GM20431 (cell line): ENCODE results near the gene PCDHGB5.
"Not testable (repeated sequence)": the region's sequence is repeated elsewhere in the genome, so short reads cannot be mapped to it uniquely, and the experiment has no call there.

Source experiments
- in situ Hi-C: fragments of 300-500 bp; cut with MseI, MboI; formaldehyde crosslinking; loops from one replicate; pipeline ENCODE4 v1.15.0; 2020; ENCODE audit warnings: low sequenced_read_pairs; ENCODE audit not compliant: unreplicated experiment

PCDHGB5 gene

GRCh38 chr5:141397756-141398551, at the start of gene PCDHGB5:
TSS of gene PCDHGB5 (plus strand) at chr5:141397947. CDS start at chr5:141398128, 181 bp downstream.
- in situ Hi-C loops, result not testable (repeated sequence)

GRCh38 chr5:141349917-141350619, 47.7 kb upstream of the PCDHGB5 start, which contains the start of gene PCDHGB1:
TSS of gene PCDHGB1 (plus strand) at chr5:141350099. CDS start at chr5:141350261, 162 bp downstream.
- in situ Hi-C loops, result no loop called here

GRCh38 chr5:141351591-141351990, 46.2 kb upstream of the PCDHGB5 start:
- in situ Hi-C loops, result no loop called here

GRCh38 chr5:141354900-141355469, 42.8 kb upstream of the PCDHGB5 start, which contains the start of gene PCDHGA4:
TSS of gene PCDHGA4 (plus strand) at chr5:141355021. CDS start at chr5:141355108, 87 bp downstream.
- in situ Hi-C loops, result no loop called here

GRCh38 chr5:141355641-141356040, 42.1 kb upstream of the PCDHGB5 start:
- in situ Hi-C loops, result no loop called here

- in situ Hi-C loops, result no loop called here
Measured at GRCh38 chr5:141356133-141356532, 41.6 kb upstream of the PCDHGB5 start.

GRCh38 chr5:141356950-141357349, 40.8 kb upstream of the PCDHGB5 start:
- in situ Hi-C loops, result no loop called here

- in situ Hi-C loops, result no loop called here
Measured at GRCh38 chr5:141359790-141360426, 37.8 kb upstream of the PCDHGB5 start, which contains the start of gene PCDHGB2. TSS of gene PCDHGB2 (plus strand) at chr5:141359994. CDS start at chr5:141360136, 142 bp downstream.

GRCh38 chr5:141360685-141361084, 37.1 kb upstream of the PCDHGB5 start:
- in situ Hi-C loops, result no loop called here

GRCh38 chr5:141362719-141363118, 35.0 kb upstream of the PCDHGB5 start:
- in situ Hi-C loops, result no loop called here

GRCh38 chr5:141363952-141364660, 33.6 kb upstream of the PCDHGB5 start, which contains the start of gene PCDHGA5:
TSS of gene PCDHGA5 (plus strand) at chr5:141364162. CDS start at chr5:141364331, 169 bp downstream.
- in situ Hi-C loops, result no loop called here

GRCh38 chr5:141366016-141366896, 31.5 kb upstream of the PCDHGB5 start:
- in situ Hi-C loops, result no loop called here

- in situ Hi-C loops, result no loop called here
Measured at GRCh38 chr5:141369994-141370848, 27.5 kb upstream of the PCDHGB5 start, which contains the start of gene PCDHGB3. TSS of gene PCDHGB3 (plus strand) at chr5:141370242. CDS start at chr5:141370395, 153 bp downstream.

GRCh38 chr5:141371572-141372475, 25.9 kb upstream of the PCDHGB5 start:
- in situ Hi-C loops, result no loop called here

- in situ Hi-C loops, result no loop called here
Measured at GRCh38 chr5:141373673-141374317, 24.0 kb upstream of the PCDHGB5 start, which contains the start of gene PCDHGA6. TSS of gene PCDHGA6 (plus strand) at chr5:141373891. CDS start at chr5:141374084, 193 bp downstream.

GRCh38 chr5:141374627-141375026, 23.1 kb upstream of the PCDHGB5 start:
- in situ Hi-C loops, result no loop called here
